Kidney (tissue), 14 donors: ENCODE data around the gene ADAMTS19. TPM values are rescaled to one million over a fixed set of nuclear protein-coding genes. Genes with fewer than 3 reads are reported as not detected.

Experiments used
- DNase-seq, 5 donors: peaks; one replicate each; pipeline ENCODE4 v3.0.0-alpha.2; 2013 to 2020
- FAIRE-seq: peaks from 2 replicates; lab custom pipeline; 2012; peaks lifted over from hg19 to GRCh38; lab: Jason Lieb, UNC
- H3K27ac ChIP-seq, 2 donors: one replicate each; pipeline ENCODE4 v1.7.0; 2013; ENCODE audit warnings: low read depth in 2 of 2, low read length in 2 of 2, inconsistent platforms in 1 of 2
- H3K27me3 ChIP-seq: one replicate; pipeline ENCODE4 v1.7.1; 2013; ENCODE audit warnings: low read length, inconsistent platforms; ENCODE audit not compliant: control insufficient read depth, insufficient read depth
- H3K36me3 ChIP-seq, 3 donors: one replicate each; pipeline versions ENCODE4 v1.7.0 to v1.7.1; 2013; ENCODE audit warnings: low read length in 3 of 3, control low read depth in 1 of 3, inconsistent platforms in 1 of 3; ENCODE audit not compliant: insufficient read depth in 3 of 3, control insufficient read depth in 2 of 3
- H3K4me1 ChIP-seq, 3 donors: one replicate each; pipeline versions ENCODE4 v1.7.0 to v1.7.1; 2013; ENCODE audit warnings: low read length in 3 of 3, inconsistent platforms in 1 of 3, low read depth in 1 of 3; ENCODE audit not compliant: control insufficient read depth in 2 of 3, insufficient read depth in 2 of 3
- H3K4me3 ChIP-seq, 3 donors: one replicate each; pipeline versions ENCODE4 v1.7.0 to v1.8.1; 2013; ENCODE audit warnings: low read length in 3 of 3, control low read depth in 1 of 3, inconsistent platforms in 1 of 3
- H3K9ac ChIP-seq, 3 donors: one replicate each; pipeline versions ENCODE4 v1.7.0 to v1.7.1; 2013; ENCODE audit warnings: low read length in 3 of 3, control low read depth in 1 of 3, inconsistent platforms in 1 of 3
- H3K9me3 ChIP-seq, 3 donors: one replicate each; pipeline versions ENCODE4 v1.7.0 to v1.7.1; 2013; ENCODE audit warnings: low read length in 3 of 3, control low read depth in 1 of 3, inconsistent platforms in 1 of 3; ENCODE audit not compliant: control insufficient read depth in 2 of 3, insufficient read depth in 1 of 3
- CTCF ChIP-seq: IDR thresholded peaks from 3 replicates; pipeline ENCODE4 v1.5.1; 2012; ENCODE audit warnings: mild to moderate bottlenecking, moderate library complexity, borderline replicate concordance; ENCODE audit not compliant: insufficient read depth; ENCODE audit errors: extremely low read depth
- intact Hi-C: fragments of 100-400 bp; cut with DNase I; formaldehyde crosslinking; loops from one replicate; pipeline ENCODE4 v1.11.1; 2022
- polyA plus RNA-seq: library from polyadenylated mRNA; stranded (reverse); fragments of 350-450 nt; fragmentation: Illumina TruSeq; extraction: RNeasy Lipid Tissue Mini Kit (QIAGEN cat#74804); gene quantifications from one replicate; pipeline ENCODE4 v1.2.3, GENCODE V29; 2014; ENCODE audit warnings: low read depth, low replicate concordance; ENCODE audit not compliant: insufficient read depth
- total RNA-seq: library from RNA; stranded (reverse); fragmentation: NEBNext Ultra II Directional; extraction: Animal tissue kit (Norgen Biotek cat#: 25700); gene quantifications from one replicate; pipeline ENCODE4 v1.2.1, GENCODE V29; 2021
- donor health status: control.
- donor health status: control.
- donor health status: control.
- donor health status: control.
- donor health status: control.
- donor health status: DM: yes; HTN: yes; CAD: no.
- donor health status: Normal renal cell carcinoma (clear cell type).

ADAMTS19 gene
- total and polyA plus RNA-seq, 2 donors from 2014 or later: 0.73 TPM; not detected in 1

GRCh38 chr5:129661366-129662035 is 201.4 kb downstream of the ADAMTS19 start:
- TF ChIP-seq CTCF: no peak
- no peaks in the 10 kb centered on the region for H3K9me3 ChIP-seq
- no peaks in the 10 kb centered on the region for H3K36me3 ChIP-seq
- H3K27ac ChIP-seq: no peak overlapping the region
- H3K4me1 ChIP-seq: no peaks in the 10 kb centered on the region
- DNase-seq: no peak
- H3K27me3 ChIP-seq: no peaks in the 10 kb centered on the region
- no peak overlapping the region for H3K4me3 ChIP-seq
- intact Hi-C loops: no loop called here
- FAIRE-seq: no peak
- H3K9ac ChIP-seq: no peak overlapping the region

DNA sequence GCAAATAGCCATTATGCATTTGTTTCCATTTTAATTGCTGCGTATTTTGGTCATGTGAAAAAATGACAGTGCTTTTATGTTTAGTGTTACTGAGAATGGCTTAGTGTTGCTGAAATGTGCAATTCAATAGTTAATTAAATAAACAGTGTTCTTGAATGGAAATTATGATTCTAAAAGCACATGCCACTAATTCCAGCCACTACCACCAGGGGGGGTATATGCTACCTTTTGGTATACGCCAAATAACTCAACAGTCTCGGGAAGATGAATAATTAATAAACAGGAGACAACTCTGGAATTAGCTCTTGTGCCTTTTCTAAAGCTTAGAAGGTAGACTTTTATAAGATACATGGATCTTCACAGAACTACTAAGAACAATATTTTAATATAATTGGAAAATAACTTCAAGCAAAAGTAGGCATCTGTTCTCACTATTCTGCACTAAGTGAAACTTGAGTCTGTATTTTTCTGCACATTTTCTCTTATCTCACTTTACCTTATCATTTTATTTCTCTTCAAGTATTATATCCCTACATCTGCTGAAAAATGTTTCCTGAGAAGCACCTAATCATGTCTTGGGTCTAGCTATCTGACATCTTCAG is 204.3 kb downstream of the ADAMTS19 start:
- H3K9ac ChIP-seq: no peak overlapping the region
- peak; percentile 25 for FAIRE-seq
- H3K27me3 ChIP-seq: no peaks in the 10 kb centered on the region
- no peak overlapping the region for H3K27ac ChIP-seq
- peak; percentile 63 for TF ChIP-seq CTCF
- intact Hi-C loops: no loop called here
- no peak overlapping the region for H3K4me3 ChIP-seq
- no peaks in the 10 kb centered on the region for H3K4me1 ChIP-seq
- no peaks in the 10 kb centered on the region for H3K36me3 ChIP-seq
- peak in 2 of 5 donors; percentile 12 to 35 for DNase-seq
- no peaks in the 10 kb centered on the region for H3K9me3 ChIP-seq

DNA sequence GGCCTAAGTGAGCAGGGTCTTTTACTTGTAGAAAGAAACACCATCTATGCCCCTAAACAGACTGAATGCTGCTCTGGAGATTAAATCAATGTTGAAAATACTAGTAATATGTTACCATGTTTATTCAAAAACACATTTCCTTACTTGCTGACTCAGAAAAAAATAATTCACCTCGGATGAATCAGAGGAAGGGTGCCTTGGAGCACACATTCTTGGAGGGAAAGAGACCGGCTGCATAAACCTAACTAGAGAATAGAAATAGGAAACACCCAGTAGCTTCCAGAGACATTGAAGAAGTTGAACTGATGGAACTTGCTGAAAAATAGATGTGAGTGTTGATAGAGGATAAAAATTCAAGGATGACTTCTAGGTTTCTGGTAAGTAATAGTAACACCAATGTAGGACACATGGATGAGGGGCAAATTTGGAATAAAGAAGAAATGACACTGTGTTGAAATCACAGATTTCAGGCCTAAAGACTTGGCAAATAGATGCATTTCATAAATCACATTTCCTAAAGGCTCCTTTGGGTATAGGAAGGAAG is 210.9 kb downstream of the ADAMTS19 start:
- H3K9me3 ChIP-seq: no peaks in the 10 kb centered on the region
- H3K27me3 ChIP-seq: no peaks in the 10 kb centered on the region
- DNase-seq (no peak), FAIRE-seq (no peak)
- H3K27ac ChIP-seq: no peak overlapping the region
- H3K9ac ChIP-seq: no peak overlapping the region
- intact Hi-C loops: no loop called here
- H3K4me1 ChIP-seq: no peaks in the 10 kb centered on the region
- H3K36me3 ChIP-seq: no peaks in the 10 kb centered on the region
- no peak overlapping the region for H3K4me3 ChIP-seq
- TF ChIP-seq CTCF: no peak
